OCI-M1 (cell line): ENCODE results near the gene VAMP2.
A peak's percentile ranks its signal among the peaks of the same experiment; 100 is the strongest.

Experiments
- DNase-seq: peaks from one replicate; lab custom pipeline; 2025; lab: John Stamatoyannopoulos, UW

Gene VAMP2

DNA sequence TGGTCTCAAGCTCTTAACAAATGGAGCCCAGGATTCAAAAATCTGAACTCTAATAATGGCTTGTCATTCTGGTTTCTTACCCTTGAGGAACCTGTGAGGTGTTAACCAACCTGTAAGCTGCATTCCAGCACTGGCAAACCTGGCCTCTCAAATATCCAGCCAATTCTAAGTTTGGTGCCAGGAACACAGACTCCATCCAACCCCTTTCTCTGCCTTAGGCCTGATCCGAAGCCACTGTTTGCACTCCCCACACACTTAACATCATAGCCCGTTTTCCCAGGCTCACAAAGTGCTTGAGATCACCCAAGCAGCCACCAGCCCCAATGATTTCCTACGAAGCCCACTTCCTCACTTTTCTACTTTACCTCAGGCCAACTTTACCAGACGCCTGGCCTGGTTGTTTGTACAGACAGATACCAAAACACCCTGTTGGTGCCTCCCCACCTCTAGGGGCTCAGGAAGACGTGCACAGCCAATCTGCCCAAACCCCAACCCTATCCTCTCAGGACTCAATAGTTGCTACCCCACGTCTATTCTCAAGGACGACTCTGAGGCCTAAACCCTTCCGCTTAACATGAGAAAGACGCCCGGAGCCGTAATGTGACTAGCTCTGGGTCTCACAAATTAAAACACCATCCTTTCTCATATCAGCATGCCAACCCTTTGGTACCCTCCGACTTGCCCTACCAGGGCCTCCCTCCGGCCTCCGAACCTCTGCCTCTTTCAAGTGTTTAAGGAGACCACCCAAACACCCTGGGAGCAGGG lies 7.3 kb downstream of the VAMP2 start:
- no peak for DNase-seq

DNA sequence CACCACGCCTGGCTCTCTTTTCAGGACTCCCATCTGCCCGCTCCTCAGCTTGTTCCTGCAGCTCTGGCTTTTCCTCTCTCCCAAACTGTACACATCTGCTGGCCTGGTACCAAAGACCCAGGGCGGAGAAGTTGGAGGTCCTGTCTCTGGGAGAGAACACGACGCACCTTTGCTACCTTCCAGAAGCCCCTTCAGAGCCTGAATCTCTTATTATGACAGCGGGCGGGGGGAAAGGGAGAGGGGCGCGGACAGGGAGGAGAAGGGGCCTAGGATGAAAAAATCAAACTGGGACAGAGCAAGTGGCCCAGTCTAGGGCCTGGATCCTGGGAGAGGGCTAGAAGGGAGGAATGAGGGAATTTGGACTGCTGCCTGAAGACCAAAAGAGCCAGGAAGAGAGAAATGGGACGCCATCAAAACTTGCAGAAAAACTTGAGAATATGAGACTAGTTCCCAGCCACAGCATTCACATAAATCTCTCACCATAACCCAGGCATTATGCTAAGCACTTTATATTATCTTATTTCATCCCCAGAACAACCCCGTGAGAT lies 8.1 kb downstream of the VAMP2 start:
- no peak for DNase-seq

DNA sequence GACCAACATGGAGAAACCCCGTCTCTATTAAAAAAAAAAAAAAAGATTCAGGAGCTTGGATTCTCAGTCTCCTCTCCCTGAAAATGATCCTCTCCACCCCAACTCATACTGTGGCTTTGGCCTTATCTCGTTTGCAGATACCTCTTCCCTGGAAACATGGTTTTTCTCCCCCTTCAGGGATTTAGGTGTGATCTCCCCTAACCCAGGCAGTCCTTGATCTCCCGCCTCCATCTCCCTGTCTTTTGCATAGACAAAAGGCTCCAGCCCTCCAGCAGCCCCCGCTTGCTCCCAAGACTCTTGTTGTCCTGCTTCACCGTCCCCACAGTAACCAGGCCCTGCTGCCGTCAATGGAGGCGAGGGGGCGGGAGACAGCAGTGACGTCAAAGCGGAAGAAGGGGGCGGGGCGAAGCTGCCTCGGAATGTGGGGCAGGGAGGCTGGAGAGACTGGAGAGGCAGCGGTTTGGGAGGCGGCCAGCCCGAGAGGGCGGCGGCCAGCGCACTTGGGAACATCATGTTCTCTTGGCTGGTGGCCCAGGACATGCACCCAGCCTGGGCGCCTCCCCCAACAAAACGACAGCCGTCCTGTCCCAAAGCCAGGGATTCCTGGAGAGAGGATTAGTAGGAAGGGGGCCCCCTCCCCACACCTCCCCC lies 8.7 kb downstream of the VAMP2 start:
- DNase-seq = peak; percentile 99

DNA sequence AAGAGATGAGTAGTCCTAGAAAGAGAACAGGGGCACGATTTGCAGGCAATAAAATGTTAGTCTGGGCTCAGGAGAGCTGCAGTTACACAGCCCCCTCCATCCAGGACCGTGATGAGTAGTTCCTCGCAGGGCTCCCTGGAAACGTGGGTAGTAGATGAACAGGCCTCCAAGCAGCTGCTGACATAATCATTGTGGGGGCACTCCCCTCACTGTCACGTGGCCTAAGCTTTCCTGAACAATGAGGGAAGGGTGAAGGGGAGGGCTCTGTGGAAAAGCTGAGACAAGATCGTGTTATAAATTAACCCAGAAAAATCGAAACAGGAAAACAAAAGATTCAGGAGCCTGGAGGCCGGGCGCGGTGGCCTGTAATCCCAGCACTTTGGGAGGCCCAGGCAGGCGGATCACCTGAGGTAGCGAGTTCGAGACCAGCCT lies 9.2 kb downstream of the VAMP2 start:
- DNase-seq = peak; percentile 85

DNA sequence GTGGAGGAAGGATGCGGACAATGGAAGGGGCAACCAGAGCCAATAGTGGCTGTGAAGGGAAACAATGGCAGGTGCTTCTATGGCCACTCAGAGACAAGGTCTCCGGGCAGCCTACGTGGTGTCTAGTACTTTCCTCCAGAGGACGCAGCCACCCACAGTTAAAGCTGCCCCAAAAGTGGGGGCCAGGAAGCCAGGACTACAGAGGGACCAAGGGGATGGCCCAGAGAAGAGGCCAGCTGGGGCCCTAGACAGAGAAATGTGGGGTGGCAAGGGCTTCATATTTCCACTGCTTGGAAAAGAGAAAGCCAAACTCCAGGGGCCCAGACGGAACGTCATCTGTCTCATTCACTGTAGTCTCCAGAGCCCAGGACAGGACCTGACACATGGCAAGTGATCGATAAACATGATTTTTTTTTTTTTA lies 9.7 kb downstream of the VAMP2 start:
- DNase-seq = no peak

DNA sequence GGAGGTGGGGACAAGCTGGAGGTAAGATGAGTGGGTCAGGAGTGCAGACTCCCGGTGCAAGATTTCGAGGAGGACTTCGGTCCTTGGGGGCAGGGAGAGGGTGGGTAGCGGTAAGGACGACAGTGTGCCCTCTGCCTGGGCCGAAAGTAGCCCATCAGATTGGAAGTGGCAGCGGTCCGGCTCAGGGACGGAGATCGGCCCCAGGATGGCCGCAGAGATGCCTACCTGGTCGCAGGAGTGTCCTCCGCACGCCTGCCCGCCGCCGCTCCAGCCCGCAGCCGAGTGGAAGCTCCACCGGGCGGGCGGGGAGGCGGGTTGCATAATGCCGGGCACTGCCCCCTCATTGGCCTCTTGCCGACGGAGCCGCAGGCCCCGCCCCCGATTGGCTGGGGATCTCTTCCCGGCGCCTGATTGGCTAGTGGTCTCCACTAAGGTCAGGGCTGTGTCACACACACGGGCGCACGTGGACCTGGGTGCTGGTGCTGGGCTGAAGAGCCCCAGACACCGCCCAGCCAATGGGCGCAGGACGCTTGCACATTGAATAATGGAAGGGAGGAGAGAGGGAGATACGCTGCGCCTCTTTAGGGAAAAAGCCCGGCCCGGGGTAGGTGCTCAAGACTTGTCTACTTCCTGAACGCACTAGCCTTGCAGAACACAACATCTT lies 10.5 kb downstream of the VAMP2 start, which contains the start of gene PER1:
TSS of gene PER1 (minus strand) at position 293 of the 664 bp plus-strand sequence. CDS start 1,698 bp downstream, outside the sequence.
- DNase-seq = peak; percentile 98

DNA sequence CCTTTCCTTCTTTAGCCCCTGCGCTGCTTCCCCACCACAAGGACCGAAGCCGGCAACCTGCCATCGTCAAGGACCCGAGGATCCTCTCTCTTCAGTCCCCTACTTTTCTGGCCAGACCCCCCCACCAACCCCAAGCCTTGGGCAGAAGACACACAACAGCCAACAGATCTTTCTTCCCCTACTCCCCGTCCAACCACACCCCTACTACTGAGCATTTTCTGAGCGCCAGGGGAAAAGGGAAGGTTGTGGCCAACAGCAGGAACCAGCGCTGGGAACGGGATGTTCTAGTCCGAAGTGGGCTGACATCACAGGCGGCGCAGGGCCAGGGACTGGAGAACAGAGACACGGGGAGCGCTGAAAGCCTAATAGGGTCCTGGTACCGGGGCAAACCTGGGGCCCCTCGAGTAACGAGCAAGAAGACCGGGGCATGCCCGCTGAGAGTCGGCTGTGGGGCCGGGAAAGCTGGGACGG lies 11.1 kb downstream of the VAMP2 start:
- DNase-seq = peak; percentile 60

DNA sequence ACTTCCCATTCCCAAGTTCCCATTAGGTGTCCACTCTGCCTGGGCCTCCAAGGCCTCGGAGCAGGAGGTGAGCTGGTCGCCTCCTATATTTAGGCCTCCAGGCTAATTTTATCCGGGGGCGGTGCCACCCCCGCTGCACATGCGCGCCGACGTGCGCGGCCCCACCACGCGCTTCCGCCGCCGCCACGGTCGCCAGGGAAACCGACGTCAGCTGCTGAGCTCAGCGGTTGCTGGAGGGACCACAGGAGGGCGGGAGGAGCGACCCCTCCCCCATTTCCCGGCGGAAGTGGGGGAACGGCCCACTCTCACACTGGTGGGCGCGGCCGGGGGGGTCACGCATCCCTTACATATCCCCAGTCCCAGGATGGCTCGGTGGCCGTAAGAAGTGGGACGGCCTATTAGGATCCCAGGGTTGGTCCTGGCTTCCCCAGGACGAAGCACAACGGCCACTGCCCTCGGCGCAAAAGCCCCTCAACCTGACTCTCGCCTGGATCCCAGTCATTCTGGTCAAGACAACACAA lies 11.6 kb downstream of the VAMP2 start:
- DNase-seq = no peak

DNA sequence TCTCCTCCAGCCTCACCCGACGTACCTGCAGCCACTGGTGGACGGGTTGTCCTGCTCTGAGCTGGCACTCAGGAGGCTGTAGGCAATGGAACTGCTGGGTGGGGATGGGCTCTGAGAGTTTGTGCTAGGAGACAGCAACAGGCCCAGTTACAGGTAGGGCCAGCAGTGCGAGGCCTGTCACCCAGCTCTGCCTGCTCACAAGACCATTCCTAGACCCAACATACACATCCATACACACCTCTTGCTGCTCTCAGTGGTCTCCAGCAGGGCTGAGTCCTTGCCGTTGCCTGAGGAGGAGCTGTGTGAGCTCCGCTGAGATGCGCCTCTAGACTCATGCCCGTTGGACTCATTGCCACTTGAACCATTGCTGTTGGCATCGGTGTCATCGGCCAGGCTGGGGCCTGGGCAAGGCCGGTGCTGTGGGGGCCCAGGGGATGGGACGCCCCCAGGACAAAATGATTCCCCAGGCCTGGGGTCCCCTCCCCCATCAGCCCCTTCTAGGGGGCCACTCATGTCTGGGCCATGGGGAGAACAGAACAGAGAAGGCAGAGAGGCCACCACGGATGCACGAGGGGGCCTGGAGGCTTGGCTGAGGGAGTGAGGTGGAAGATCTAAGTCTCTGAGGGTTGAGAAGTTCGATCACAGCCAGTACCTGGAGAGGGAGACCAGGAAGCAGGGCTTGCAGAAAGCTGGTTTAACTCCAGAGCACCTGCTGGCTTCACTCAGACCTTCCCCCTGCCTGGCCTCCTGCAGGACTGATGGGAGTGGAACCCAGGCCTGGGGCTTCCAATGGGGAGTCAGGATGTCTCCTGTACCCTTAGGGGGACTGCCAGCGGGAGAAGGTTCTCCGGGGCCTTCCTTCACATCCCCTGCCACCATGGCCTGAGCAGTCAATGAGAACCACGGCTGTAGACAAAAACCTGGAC lies 12.3 kb downstream of the VAMP2 start:
- no peak for DNase-seq

DNA sequence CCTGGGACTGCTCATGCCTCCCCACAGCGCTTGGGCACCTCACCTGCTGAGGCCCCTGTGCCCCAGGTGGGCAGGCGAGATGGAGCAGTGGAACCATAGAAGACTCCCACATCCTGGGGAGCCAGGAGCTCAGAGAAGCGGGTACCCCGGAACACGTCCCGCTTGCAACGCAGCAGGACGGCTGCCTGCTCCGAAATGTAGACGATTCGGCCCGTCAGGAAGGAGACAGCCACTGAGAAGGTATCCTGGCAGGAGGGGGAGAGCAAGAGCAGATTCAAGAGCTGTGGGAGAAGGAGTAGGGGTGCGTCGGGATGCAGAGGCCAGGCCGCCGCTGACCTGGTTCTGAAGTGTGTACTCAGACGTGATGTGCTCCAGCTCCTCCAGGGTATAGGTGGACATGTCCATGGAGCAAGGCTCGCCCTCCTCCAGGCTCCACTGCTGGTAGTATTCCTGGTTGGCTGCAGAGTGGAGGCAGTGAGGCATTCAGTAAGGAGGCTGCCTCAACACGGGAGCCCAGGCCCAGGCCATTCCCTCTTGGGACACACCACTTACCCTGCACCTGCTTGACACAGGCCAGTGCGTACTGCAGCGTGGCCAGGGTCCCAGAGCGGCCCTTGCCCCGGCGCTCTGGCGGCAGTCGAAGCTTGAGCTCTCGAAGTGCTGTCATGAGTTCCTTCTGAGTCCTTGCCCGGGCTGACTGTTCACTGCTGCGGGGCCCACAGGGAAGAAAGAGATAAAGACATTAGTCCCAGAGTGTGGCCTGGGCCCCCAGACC lies 13.1 kb downstream of the VAMP2 start:
- no peak for DNase-seq

DNA sequence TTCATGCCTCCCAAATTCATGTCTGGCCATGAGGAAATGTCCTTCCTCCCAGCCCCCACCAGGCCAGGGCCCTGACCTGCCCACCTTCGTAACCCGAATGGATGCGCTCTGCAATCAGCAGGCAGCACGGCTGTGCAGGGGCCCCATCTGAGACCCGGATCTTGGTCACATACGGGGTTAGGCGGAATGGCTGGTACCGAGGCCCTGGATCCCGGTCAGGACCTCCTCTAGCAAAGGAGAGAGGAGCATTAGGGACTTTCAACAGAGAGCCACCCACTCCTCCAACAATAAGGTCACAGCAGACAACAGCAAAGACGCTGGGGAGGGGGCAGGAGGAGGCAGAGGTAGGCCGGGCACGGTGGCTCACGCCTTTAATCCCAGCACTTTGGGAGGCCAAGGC lies 14.2 kb downstream of the VAMP2 start:
- no peak for DNase-seq

DNA sequence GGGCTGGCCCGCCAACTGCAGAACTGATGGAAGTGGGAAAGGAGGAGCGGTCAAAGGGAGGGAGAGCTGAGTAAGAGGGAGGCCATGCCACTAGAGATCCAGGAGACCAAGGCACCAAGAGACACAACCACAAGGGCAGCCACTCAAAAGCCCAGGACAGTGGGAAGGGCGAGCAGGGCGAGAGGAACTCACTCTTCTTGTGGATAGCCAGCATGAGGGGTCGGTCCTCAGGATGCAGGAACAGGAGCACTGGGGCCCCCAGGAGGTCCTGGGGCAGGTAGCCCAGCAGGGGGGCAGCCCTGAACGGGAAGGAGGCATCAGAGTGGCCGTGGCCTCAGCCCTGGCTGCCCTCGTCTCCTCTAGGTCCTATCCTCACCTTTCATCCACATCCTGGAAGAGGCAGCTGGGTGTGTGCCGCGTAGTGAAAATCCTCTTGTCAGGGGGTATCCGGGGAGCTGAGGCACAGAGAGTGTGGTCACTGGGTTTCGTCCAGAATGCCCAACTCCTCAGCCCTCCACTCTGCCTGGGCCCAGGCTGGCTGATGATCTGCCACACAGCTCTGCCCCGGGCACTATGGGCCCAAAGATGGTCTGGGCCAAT lies 14.8 kb downstream of the VAMP2 start:
- DNase-seq = no peak

DNA sequence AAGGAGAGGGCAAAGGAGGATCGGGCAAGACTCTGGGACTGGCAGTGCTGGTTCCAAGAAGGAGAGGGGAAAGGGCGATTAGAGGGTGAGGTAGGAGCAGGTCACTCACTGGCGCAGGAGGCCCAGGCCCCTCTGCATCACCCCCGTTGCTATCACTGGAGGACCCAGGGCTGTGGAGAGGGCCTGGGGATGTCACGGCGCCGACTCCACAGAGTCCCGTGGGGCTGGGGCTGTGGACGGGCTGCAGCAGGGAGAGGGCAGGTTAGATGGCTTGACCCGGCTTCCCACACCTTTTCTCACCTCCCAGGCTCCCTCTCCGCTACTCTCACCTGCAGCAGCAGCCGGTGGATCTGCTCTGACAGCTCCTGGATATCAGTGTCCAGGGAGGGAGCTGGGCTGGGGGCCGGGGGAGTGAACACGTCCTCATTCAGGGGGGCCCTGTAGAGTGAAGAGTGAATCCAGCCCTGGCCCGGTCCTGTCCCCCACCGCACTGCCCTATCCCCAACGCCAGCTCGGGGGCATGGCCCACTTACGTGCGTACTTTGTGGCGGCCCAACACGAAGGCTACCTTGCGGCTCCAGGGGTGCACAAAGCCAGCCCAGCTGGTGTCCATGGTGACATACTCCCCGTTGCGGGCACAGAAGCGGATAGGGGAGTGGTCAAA lies 15.5 kb downstream of the VAMP2 start:
- no peak for DNase-seq

DNA sequence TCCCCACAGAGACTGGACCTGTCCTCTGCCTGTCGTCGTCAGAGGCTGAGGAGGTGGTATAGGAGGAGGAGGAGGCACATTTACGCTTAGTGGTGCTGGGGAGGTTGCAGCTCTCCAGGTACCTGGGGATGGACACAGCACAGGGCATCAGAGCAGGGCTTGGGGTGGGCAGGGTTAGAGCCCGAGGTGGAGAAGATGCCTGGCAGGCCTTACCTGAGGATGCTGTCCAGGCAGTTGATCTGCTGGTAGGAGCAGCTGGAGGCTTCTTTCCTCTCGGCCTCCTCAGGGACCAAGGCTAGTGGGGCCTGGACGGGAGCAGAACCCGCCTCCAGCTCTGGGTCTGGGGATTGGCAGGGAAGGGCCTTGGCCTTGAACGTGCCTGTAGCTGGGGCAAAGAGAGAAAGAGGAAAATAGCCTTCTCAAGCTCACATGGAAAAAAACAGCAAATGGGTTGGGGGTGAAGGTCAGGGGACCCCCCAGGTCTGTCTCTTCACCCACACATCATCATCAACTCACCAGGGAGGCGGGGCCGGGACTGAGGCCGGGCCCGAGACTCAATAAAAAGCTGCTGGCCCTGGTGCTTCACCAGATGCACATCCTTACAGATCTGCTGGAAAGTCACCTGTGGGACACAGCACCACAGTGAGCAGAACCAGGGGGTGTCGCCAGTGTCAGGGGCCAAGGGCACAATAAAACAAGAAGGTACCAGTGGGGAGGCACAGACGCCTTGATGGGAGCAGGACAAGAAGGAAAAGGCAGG lies 16.2 kb downstream of the VAMP2 start:
- no peak for DNase-seq

DNA sequence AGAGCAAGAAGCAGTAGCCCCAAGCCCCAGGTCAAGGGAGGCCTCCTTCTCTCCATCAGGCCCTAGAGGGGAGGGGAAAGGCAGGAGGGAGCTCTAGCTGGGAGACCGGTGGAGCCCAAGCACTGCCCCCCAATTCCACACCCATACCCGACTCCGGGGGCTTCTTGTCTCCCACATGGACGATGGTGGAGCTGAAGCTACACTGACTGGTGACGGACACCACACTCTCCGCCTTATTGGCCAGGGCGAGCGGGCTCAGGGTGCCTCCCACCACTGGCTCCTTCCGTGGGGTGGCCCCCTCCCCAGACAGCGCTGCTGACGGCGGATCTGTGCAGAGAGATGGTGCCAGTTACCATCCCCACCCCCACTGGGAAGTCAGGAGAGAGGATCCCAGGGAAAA lies 16.9 kb downstream of the VAMP2 start:
- no peak for DNase-seq

DNA sequence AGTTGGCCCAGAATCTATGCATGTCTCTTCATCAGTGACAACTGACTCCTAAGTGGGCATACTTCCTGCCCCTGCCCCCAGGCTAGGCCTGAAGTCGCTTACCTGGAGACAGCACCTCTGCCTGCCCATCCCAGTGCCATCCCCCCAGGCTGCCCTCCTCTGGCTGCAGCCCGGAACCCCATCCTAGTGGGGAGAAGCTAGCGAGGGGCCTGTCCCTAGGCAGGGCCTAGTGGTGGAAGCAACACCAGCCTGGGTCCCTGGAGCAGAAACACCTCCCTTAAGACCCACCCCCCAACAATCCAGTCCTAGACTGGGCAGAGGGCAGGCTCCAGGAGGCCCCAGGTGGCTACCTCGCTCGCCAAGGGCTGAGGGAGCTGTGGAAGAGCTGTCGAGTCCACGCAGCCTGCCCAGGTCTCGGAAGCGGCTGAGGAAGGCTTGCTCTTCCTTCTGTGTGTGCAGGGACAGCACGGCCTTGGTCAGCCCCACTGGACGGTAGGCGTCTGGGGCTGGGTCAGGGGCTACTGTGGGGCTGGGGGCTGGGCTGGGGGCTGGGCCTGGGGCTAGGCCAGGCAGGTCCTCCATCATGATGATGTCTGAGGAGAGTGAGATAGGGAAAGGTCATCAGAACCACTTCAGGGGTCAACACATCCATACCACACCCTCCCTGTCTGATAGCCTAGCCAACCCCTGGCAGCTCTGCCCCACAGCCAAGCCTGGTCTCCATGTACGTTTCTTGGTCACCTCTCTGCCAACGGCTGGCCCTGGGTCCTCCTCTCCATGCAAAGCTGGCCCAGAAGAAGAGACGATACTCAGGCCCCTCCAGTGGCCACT lies 18.1 kb downstream of the VAMP2 start:
- no peak for DNase-seq

DNA sequence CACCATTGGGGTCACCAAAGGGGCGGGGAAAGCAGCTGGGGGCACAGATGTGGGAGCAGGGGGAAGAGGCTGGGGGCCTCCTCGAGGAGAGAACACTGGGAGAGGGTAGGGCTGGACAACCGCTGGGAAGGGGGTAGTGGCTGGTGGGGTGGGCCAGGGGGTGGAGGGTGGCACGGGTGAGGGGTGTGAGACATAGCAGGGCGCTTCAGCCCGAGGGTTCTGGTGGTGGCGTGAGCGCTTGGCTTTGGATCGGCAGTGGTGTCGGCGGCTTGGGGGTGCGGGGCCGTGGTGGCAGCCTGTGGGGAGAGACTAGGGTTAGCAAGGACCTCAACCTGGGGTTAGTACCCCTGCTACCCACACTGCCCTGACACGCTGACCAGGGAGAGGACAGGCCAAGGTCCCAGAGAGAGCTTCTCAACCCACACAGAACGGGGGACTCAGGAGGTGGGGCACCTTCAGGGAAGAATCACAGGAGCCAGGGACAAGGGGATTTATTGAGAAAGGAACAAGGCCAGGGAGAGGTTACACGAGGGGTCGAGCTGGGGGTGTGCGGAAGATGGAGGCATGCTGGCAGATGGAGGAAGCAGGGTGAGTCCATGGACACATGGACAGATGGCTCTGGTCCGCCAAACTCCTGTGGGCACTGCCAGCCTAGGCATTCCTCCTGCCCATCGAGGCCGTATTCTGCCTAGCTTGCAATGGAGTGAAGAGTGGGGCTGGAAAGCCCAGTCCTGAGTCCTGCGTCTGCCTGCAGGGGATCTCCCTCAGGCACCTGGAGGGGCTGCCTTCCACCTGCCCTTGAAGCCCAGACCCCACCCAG lies 19.0 kb downstream of the VAMP2 start:
- DNase-seq = no peak
